ENCODE results near the gene MRPS12.
"Not testable (repeated sequence)": the region's sequence is repeated elsewhere in the genome, so short reads cannot be mapped to it uniquely, and the experiment has no call there.

Gene MRPS12

GRCh38 chr19:38942471-38943181 lies 11.9 kb downstream of the MRPS12 start:
- no peak for DNase-seq

- no peak for DNase-seq
Measured at GRCh38 chr19:38944981-38945506, 14.3 kb downstream of the MRPS12 start.

GRCh38 chr19:38945562-38946228 lies 15.0 kb downstream of the MRPS12 start:
- no peak for DNase-seq

- DNase-seq: no peak
Measured at GRCh38 chr19:38946229-38947010, 15.7 kb downstream of the MRPS12 start.

GRCh38 chr19:38949580-38950367 lies 19.0 kb downstream of the MRPS12 start:
- peak; percentile 83 for DNase-seq

- no peak for DNase-seq
Measured at GRCh38 chr19:38951187-38951586, 20.4 kb downstream of the MRPS12 start.

- peak; percentile 73 for DNase-seq
Measured at GRCh38 chr19:38952395-38953165, 21.8 kb downstream of the MRPS12 start.

GRCh38 chr19:38953677-38954076 lies 22.9 kb downstream of the MRPS12 start:
- DNase-seq: no peak

- DNase-seq: no peak
Measured at GRCh38 chr19:38956264-38956663, 25.5 kb downstream of the MRPS12 start.

- DNase-seq: no peak
Measured at GRCh38 chr19:38958301-38958700, 27.6 kb downstream of the MRPS12 start.

- no peak for DNase-seq
Measured at GRCh38 chr19:38959618-38960017, 28.9 kb downstream of the MRPS12 start.

- no peak for DNase-seq
Measured at GRCh38 chr19:38964738-38965137, 34.0 kb downstream of the MRPS12 start.

- DNase-seq: not testable (repeated sequence)
Measured at GRCh38 chr19:38966149-38966548, 35.4 kb downstream of the MRPS12 start.

GRCh38 chr19:38970664-38971532 lies 40.2 kb downstream of the MRPS12 start:
- DNase-seq: no peak

- no peak for DNase-seq
Measured at GRCh38 chr19:38971672-38972071, 40.9 kb downstream of the MRPS12 start.

- DNase-seq: no peak
Measured at GRCh38 chr19:38974624-38975213, 44.0 kb downstream of the MRPS12 start.

GRCh38 chr19:38975214-38975860 lies 44.6 kb downstream of the MRPS12 start, which contains the start of gene FBXO17:
Gene FBXO17, minus strand, starts transcription at chr19:38975742. Its CDS starts 25,423 bp downstream, at chr19:38950319.
- no peak for DNase-seq

GRCh38 chr19:38975861-38976271 lies 45.1 kb downstream of the MRPS12 start:
- no peak for DNase-seq

GRCh38 chr19:38977445-38978325 lies 46.9 kb downstream of the MRPS12 start:
- no peak for DNase-seq
